ENCODE data around the gene CPPED1.

The CPPED1 gene

DNA sequence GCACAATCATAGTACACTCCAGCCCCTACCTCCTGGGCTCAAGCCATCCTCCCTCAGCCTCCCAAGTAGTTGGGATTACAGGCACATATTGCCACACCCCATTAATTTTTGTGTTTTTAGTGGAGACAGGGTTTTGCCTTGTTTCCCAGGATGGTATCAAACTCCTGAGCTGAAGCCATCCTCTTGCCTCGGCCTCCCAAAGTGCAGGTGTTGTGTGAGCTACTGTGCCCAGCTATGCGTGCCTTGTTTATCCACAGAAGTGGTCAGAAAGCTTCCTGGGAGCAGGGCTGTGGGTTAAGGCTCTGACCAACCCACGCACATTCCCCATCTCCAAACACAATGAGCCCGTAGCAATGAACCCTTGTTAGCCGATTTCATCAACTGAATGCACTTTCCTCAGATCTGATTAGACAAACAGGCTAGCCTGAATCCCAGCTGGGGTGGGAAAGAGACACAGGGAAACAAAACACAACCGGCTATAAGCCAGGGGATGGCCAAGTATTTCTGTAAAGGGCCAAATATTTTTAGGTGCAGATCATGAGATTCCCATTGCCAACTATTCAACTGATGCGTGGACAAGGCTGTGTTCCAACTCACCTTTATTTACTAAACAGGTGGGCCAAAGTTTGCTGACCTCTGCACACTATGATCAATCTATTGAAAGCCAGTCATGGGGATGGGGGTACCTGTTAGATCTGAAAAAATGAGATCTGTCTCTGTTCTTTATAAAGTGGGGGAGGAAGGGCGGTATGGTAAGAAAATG is 193.6 kb downstream of the CPPED1 start:
- DNase-seq (ENCODE audit: low spot score), result no peak
